ENCODE measurements around the gene MAPK10. TPM values are rescaled to one million over a fixed set of nuclear protein-coding genes. Genes with fewer than 3 reads are reported as not detected.
"Not testable (repeated sequence)": the region's sequence is repeated elsewhere in the genome, so short reads cannot be mapped to it uniquely, and the experiment has no call there.

The MAPK10 gene
- total and polyA plus RNA-seq, 5 donors from 2014 or later = 0.72 TPM; not detected in 4

- Mint-ChIP-seq H3K4me3 (no peak overlapping the region), H3K27me3 (no peaks in the 10 kb centered on the region), H3K27ac (no peak overlapping the region), H3K9me3 (peaks cover 0 to 10% (median 0%) of the 10 kb centered on the region in 7 donors), H3K4me1 (no peaks in the 10 kb centered on the region), H3K36me3 (no peaks in the 10 kb centered on the region)
- no peaks in the 10 kb centered on the region for H3K4me1 ChIP-seq (ENCODE audit: control insufficient read depth, insufficient read depth, low read length, poor library complexity, severe bottlenecking)
- H3K4me3 ChIP-seq (ENCODE audit: low read depth, low read length) = no peak overlapping the region
- no peak overlapping the region for H3K27ac ChIP-seq (ENCODE audit: insufficient read depth, low read length, poor library complexity, severe bottlenecking)
- DNase-seq (no peak), ATAC-seq (ENCODE audit: low read depth in 2 of 2) (no peak)
- H3K36me3 ChIP-seq (ENCODE audit: control insufficient read depth, insufficient read depth, low read length) = no peaks in the 10 kb centered on the region
- no peaks in the 10 kb centered on the region for H3K9me3 ChIP-seq (ENCODE audit: control insufficient read depth in 2 of 2, low read length in 2 of 2)
- H3K27me3 ChIP-seq (ENCODE audit: control insufficient read depth, insufficient read depth, low read length) = no peaks in the 10 kb centered on the region
Observed at GRCh38 chr4:86338521-86338920, 21.3 kb downstream of the MAPK10 start.

DNA sequence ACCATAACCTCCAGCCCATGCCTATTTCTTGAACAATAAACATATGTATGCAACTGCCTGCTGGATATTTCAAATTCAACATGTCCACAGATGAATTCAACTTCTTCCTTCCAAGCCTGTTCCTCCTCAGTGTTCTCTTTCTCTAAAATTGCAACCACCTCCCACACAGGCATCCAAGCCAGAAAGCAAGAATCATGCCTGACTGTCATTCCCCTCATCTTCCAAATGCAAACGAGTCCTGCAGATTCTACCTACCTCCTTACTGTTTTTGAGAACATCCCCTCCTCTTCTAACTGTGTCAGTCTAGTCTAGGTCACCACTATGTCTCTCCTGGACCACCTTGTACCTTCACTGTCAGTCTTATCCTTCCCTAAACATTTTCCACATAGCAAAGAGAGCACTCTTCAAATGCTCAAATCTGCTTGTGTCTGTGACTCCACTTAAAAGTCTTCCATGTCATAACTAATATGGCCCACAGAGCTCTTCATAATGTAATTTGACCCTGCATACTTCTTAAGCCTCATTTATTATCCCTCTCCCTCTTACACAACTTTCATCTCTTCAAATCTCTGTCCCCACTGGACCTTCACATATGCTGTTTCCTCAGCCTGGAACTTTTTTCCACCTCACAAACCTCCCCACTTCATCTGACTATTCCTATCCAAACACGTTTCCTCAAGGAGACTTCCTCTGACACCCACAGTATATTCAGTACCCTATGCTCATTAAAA, 25.7 kb downstream of the MAPK10 start:
- Histone ChIP-seq H3K27me3 (ENCODE audit: control insufficient read depth, insufficient read depth, low read length) (no peaks in the 10 kb centered on the region), H3K9me3 (ENCODE audit: control insufficient read depth in 2 of 2, low read length in 2 of 2) (no peaks in the 10 kb centered on the region), H3K27ac (ENCODE audit: insufficient read depth, low read length, poor library complexity, severe bottlenecking) (no peak overlapping the region), H3K4me1 (ENCODE audit: control insufficient read depth, insufficient read depth, low read length, poor library complexity, severe bottlenecking) (no peaks in the 10 kb centered on the region), H3K4me3 (ENCODE audit: low read depth, low read length) (no peak overlapping the region), H3K36me3 (ENCODE audit: control insufficient read depth, insufficient read depth, low read length) (no peaks in the 10 kb centered on the region)
- ATAC-seq (ENCODE audit: low read depth in 2 of 2) (no peak), DNase-seq (no peak)
- Mint-ChIP-seq H3K36me3 (no peaks in the 10 kb centered on the region), H3K4me1 (no peaks in the 10 kb centered on the region), H3K4me3 (no peak overlapping the region), H3K9me3 (peaks cover 0 to 5% (median 0%) of the 10 kb centered on the region in 7 donors), H3K27me3 (no peaks in the 10 kb centered on the region), H3K27ac (no peak overlapping the region)

GRCh38 chr4:86333236-86333635, 26.6 kb downstream of the MAPK10 start:
- ATAC-seq (ENCODE audit: low read depth in 2 of 2) = no peak
- no peak overlapping the region for H3K4me3 ChIP-seq (ENCODE audit: low read depth, low read length)
- no peak overlapping the region for H3K27ac Mint-ChIP-seq
- DNase-seq = no peak
- no peaks in the 10 kb centered on the region for H3K27me3 Mint-ChIP-seq
- H3K36me3 Mint-ChIP-seq = no peaks in the 10 kb centered on the region
- peaks cover 0 to 5% (median 2%) of the 10 kb centered on the region in 7 donors for H3K9me3 Mint-ChIP-seq
- no peaks in the 10 kb centered on the region for H3K36me3 ChIP-seq (ENCODE audit: control insufficient read depth, insufficient read depth, low read length)
- no peak overlapping the region for H3K4me3 Mint-ChIP-seq
- H3K27me3 ChIP-seq (ENCODE audit: control insufficient read depth, insufficient read depth, low read length) = no peaks in the 10 kb centered on the region
- H3K27ac ChIP-seq (ENCODE audit: insufficient read depth, low read length, poor library complexity, severe bottlenecking) = no peak overlapping the region
- H3K4me1 ChIP-seq (ENCODE audit: control insufficient read depth, insufficient read depth, low read length, poor library complexity, severe bottlenecking) = no peaks in the 10 kb centered on the region
- H3K4me1 Mint-ChIP-seq = no peaks in the 10 kb centered on the region
- H3K9me3 ChIP-seq (ENCODE audit: control insufficient read depth in 2 of 2, low read length in 2 of 2) = no peaks in the 10 kb centered on the region

DNA sequence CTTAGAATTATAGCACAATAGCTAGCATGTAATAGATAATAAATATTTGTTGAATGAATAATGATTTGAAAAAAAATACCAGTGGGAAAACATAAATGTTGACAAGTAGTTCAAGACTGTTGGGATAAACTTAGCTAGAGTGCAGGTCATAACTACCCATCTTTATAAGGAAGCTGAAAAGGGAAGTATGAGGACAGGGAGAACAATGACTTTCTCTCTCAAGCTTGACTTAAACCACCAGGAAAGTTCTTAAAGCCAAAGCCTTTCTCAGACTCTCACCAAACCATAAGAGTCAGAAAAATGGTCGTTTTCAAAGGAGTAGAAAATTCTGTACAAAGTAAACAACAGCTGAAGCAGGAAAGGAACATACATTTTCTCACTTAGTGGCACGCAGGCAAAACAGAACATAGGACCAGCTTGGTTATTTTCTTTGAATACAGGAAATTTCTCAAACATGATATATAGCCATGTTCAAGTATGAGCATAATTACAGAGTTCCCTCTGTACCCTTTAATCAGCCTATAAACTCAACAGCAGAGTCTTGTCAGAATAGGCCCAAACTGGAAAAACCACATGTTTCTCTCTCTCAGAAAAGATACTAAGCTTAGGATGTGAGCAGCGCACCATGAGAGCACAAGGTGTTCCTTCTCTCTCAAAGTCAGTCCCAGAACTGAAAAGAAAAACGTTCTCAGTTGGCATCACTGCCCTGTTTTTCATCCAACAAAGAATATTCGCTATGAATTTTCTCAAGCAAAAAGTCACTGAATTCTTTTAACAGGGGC, 28.7 kb downstream of the MAPK10 start:
- Mint-ChIP-seq H3K9me3 (peaks cover 0 to 4% (median 0%) of the 10 kb centered on the region in 7 donors), H3K4me1 (no peaks in the 10 kb centered on the region), H3K27me3 (peaks cover 7% of the 10 kb centered on the region), H3K27ac (no peak overlapping the region), H3K4me3 (no peak overlapping the region), H3K36me3 (no peaks in the 10 kb centered on the region)
- DNase-seq = no peak
- Histone ChIP-seq H3K4me1 (ENCODE audit: control insufficient read depth, insufficient read depth, low read length, poor library complexity, severe bottlenecking) (no peaks in the 10 kb centered on the region), H3K27ac (ENCODE audit: insufficient read depth, low read length, poor library complexity, severe bottlenecking) (no peak overlapping the region), H3K9me3 (ENCODE audit: control insufficient read depth in 2 of 2, low read length in 2 of 2) (no peaks in the 10 kb centered on the region), H3K36me3 (ENCODE audit: control insufficient read depth, insufficient read depth, low read length) (no peaks in the 10 kb centered on the region), H3K4me3 (ENCODE audit: low read depth, low read length) (no peak overlapping the region), H3K27me3 (ENCODE audit: control insufficient read depth, insufficient read depth, low read length) (no peaks in the 10 kb centered on the region)
- ATAC-seq (ENCODE audit: low read depth in 2 of 2) = no peak

DNA sequence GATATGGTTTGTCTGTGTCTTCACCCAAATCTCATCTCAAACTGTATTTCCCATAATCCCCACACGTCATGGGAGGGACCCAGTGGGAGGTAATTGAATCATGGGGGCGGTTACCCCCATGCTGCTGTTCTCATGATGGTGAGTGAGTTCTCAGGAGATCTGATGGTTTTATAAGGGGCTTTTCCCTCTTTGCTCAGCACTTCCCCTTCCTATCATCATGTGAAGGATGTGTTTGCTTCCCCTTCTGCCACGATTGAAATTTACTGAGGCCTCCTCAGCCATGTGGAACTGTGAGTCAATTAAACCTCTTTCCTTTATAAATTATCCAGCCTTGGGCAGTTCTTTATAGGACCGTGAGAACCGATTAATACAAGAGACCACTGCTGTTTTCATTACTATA, 29.4 kb downstream of the MAPK10 start:
- not testable (repeated sequence) for H3K4me1 Mint-ChIP-seq; DNase-seq; H3K27ac Mint-ChIP-seq; H3K36me3 ChIP-seq (ENCODE audit: control insufficient read depth, insufficient read depth, low read length); H3K9me3 Mint-ChIP-seq; H3K36me3 Mint-ChIP-seq; H3K27me3 ChIP-seq (ENCODE audit: control insufficient read depth, insufficient read depth, low read length); H3K27ac ChIP-seq (ENCODE audit: insufficient read depth, low read length, poor library complexity, severe bottlenecking); H3K9me3 ChIP-seq (ENCODE audit: control insufficient read depth in 2 of 2, low read length in 2 of 2); H3K4me1 ChIP-seq (ENCODE audit: control insufficient read depth, insufficient read depth, low read length, poor library complexity, severe bottlenecking); ATAC-seq (ENCODE audit: low read depth in 2 of 2); H3K4me3 ChIP-seq (ENCODE audit: low read depth, low read length); H3K4me3 Mint-ChIP-seq
- H3K27me3 Mint-ChIP-seq = peaks cover 11% of the 10 kb centered on the region

- Mint-ChIP-seq H3K4me3 (no peak overlapping the region), H3K27me3 (peaks cover 11% of the 10 kb centered on the region), H3K9me3 (peaks cover 0 to 4% (median 0%) of the 10 kb centered on the region in 7 donors), H3K36me3 (no peaks in the 10 kb centered on the region), H3K4me1 (no peaks in the 10 kb centered on the region), H3K27ac (no peak overlapping the region)
- Histone ChIP-seq H3K27me3 (ENCODE audit: control insufficient read depth, insufficient read depth, low read length) (no peaks in the 10 kb centered on the region), H3K4me3 (ENCODE audit: low read depth, low read length) (no peak overlapping the region), H3K9me3 (ENCODE audit: control insufficient read depth in 2 of 2, low read length in 2 of 2) (no peaks in the 10 kb centered on the region), H3K36me3 (ENCODE audit: control insufficient read depth, insufficient read depth, low read length) (no peaks in the 10 kb centered on the region), H3K27ac (ENCODE audit: insufficient read depth, low read length, poor library complexity, severe bottlenecking) (no peak overlapping the region), H3K4me1 (ENCODE audit: control insufficient read depth, insufficient read depth, low read length, poor library complexity, severe bottlenecking) (no peaks in the 10 kb centered on the region)
- no peak for ATAC-seq (ENCODE audit: low read depth in 2 of 2)
- no peak for DNase-seq
Observed at GRCh38 chr4:86329431-86329830, 30.4 kb downstream of the MAPK10 start.

GRCh38 chr4:86326400-86326799, 33.5 kb downstream of the MAPK10 start:
- Histone ChIP-seq H3K27me3 (ENCODE audit: control insufficient read depth, insufficient read depth, low read length) (no peaks in the 10 kb centered on the region), H3K36me3 (ENCODE audit: control insufficient read depth, insufficient read depth, low read length) (no peaks in the 10 kb centered on the region), H3K27ac (ENCODE audit: insufficient read depth, low read length, poor library complexity, severe bottlenecking) (no peak overlapping the region), H3K4me1 (ENCODE audit: control insufficient read depth, insufficient read depth, low read length, poor library complexity, severe bottlenecking) (no peaks in the 10 kb centered on the region), H3K9me3 (ENCODE audit: control insufficient read depth in 2 of 2, low read length in 2 of 2) (no peaks in the 10 kb centered on the region), H3K4me3 (ENCODE audit: low read depth, low read length) (no peak overlapping the region)
- Mint-ChIP-seq H3K4me3 (no peak overlapping the region), H3K4me1 (no peaks in the 10 kb centered on the region), H3K9me3 (peaks cover 0 to 4% (median 0%) of the 10 kb centered on the region in 7 donors), H3K36me3 (no peaks in the 10 kb centered on the region), H3K27ac (no peak overlapping the region), H3K27me3 (peaks cover 11% of the 10 kb centered on the region)
- no peak for ATAC-seq (ENCODE audit: low read depth in 2 of 2)
- no peak for DNase-seq
